HepG2 (cell line): ENCODE results near the gene DBNDD1. TPM values are rescaled to one million over a fixed set of nuclear protein-coding genes. Genes with fewer than 3 reads are reported as not detected.
A peak's percentile ranks its signal among the peaks of the same experiment; 100 is the strongest.

Experiments used
- AGO1 ChIP-seq: fragments of 200-400 bp; formaldehyde crosslinking; IDR thresholded peaks from 2 replicates; pipeline ENCODE4 v1.6.1; 2017; ENCODE audit warnings: mild to moderate bottlenecking, low read depth, low read length, moderate library complexity; ENCODE audit not compliant: poor library complexity, severe bottlenecking
- ARHGAP35 ChIP-seq: sonication (generic); formaldehyde crosslinking; IDR thresholded peaks from 2 replicates; pipeline ENCODE4 v1.9.0; 2022; ENCODE audit warnings: mild to moderate bottlenecking, inconsistent platforms, moderate library complexity, missing genetic modification reagents, borderline replicate concordance
- ATF7 ChIP-seq, 2 experiments: fragments of 450-650 bp in 1 of 2; sonication (generic) in 1 of 2; formaldehyde crosslinking in 1 of 2; IDR thresholded peaks; 2 replicates each; pipeline versions ENCODE4 v1.4.0 to v1.6.1; 2016 to 2020; ENCODE audit warnings: antibody characterized with exemption in 1 of 2, mild to moderate bottlenecking in 1 of 2, missing genetic modification reagents in 1 of 2
- BRF2 ChIP-seq: sonication (generic); formaldehyde crosslinking; IDR thresholded peaks from 2 replicates; pipeline ENCODE4 v1.8.1; 2022; ENCODE audit warnings: mild to moderate bottlenecking, missing genetic modification reagents
- CHCHD3 ChIP-seq: sonication (generic); formaldehyde crosslinking; IDR thresholded peaks from 2 replicates; pipeline ENCODE4 v1.8.0; 2022; ENCODE audit warnings: mild to moderate bottlenecking, missing genetic modification reagents, moderate library complexity
- DNMT3B ChIP-seq: conservative IDR thresholded peaks from 2 replicates; pipeline ENCODE4 v1.6.1; 2016; ENCODE audit warnings: missing biosample characterization, control low read depth
- MEIS2 ChIP-seq: sonication (generic); formaldehyde crosslinking; IDR thresholded peaks from 2 replicates; pipeline ENCODE4 v1.9.0; 2021; ENCODE audit warnings: mild to moderate bottlenecking, missing genetic modification reagents
- MTA3 ChIP-seq: sonication (generic); formaldehyde crosslinking; IDR thresholded peaks from 2 replicates; pipeline ENCODE4 v1.4.0; 2020; ENCODE audit warnings: missing genetic modification reagents
- NCOA1 ChIP-seq: sonication (generic); formaldehyde crosslinking; IDR thresholded peaks from 2 replicates; pipeline ENCODE4 v1.9.0; 2021; ENCODE audit warnings: missing genetic modification reagents
- PAF1 ChIP-seq: IDR thresholded peaks from 2 replicates; pipeline ENCODE4 v1.6.1; 2016; ENCODE audit warnings: missing genetic modification reagents, missing compliant biosample characterization
- PHF20 ChIP-seq: sonication (generic); formaldehyde crosslinking; IDR thresholded peaks from 2 replicates; pipeline ENCODE4 v1.5.0; 2020; ENCODE audit warnings: mild to moderate bottlenecking, missing genetic modification reagents
- PHF8 ChIP-seq: sonication (generic); formaldehyde crosslinking; IDR thresholded peaks from 2 replicates; pipeline ENCODE4 v1.5.0; 2020; ENCODE audit warnings: missing genetic modification reagents
- SMYD3 ChIP-seq: sonication (generic); formaldehyde crosslinking; IDR thresholded peaks from 2 replicates; pipeline ENCODE4 v1.8.1; 2023; ENCODE audit warnings: mild to moderate bottlenecking, missing genetic modification reagents
- TBP ChIP-seq: sonication (generic); formaldehyde crosslinking; IDR thresholded peaks from 2 replicates; pipeline ENCODE4 v1.5.0; 2020; ENCODE audit warnings: missing genetic modification reagents
- XBP1 ChIP-seq: sonication (generic); formaldehyde crosslinking; IDR thresholded peaks from 2 replicates; pipeline ENCODE4 v1.5.0; 2020; ENCODE audit warnings: missing genetic modification reagents
- ZBTB3 ChIP-seq: sonication (generic); formaldehyde crosslinking; IDR thresholded peaks from 2 replicates; pipeline ENCODE4 v1.4.0; 2020; ENCODE audit warnings: low read depth, mild to moderate bottlenecking, moderate library complexity, missing genetic modification reagents, borderline replicate concordance
- ZNF607 ChIP-seq: sonication (generic); formaldehyde crosslinking; IDR thresholded peaks from 2 replicates; pipeline ENCODE4 v1.5.1; 2020; ENCODE audit warnings: missing genetic modification reagents, mild to moderate bottlenecking, borderline replicate concordance
- ZNF619 ChIP-seq: sonication (generic); formaldehyde crosslinking; IDR thresholded peaks from 2 replicates; pipeline ENCODE4 v1.4.0; 2020; ENCODE audit warnings: mild to moderate bottlenecking, missing genetic modification reagents
- ZNF674 ChIP-seq: sonication (generic); formaldehyde crosslinking; IDR thresholded peaks from 2 replicates; pipeline ENCODE4 v1.5.0; 2020; ENCODE audit warnings: low read depth, mild to moderate bottlenecking, missing genetic modification reagents
- ZNF775 ChIP-seq: sonication (generic); formaldehyde crosslinking; IDR thresholded peaks from 2 replicates; pipeline ENCODE4 v1.4.0; 2020; ENCODE audit warnings: missing genetic modification reagents, mild to moderate bottlenecking, moderate library complexity, borderline replicate concordance
- ZXDC ChIP-seq: sonication (generic); formaldehyde crosslinking; IDR thresholded peaks from 2 replicates; pipeline ENCODE4 v1.5.0; 2020; ENCODE audit warnings: mild to moderate bottlenecking, missing genetic modification reagents
- polyA plus RNA-seq, 8 experiments: library from polyadenylated mRNA; depleted of rRNA in 3 of 8; stranded (reverse) in 7 of 8; unstranded in 1 of 8; fragments of >200 nt; fragmentation: Illumina TruSeq in 4 of 8; extraction: Trizol in 4 of 8; gene quantifications; 2 replicates each; pipeline versions ENCODE4 v1.2.1 to v1.2.3, GENCODE V29; 2011 to 2016; ENCODE audit warnings: low read depth in 4 of 8, missing spikeins in 1 of 8, mixed read lengths in 1 of 8; ENCODE audit not compliant: insufficient read depth in 1 of 8
- total RNA-seq, 5 experiments: library from RNA; depleted of rRNA; stranded (reverse); fragments of >200 nt; fragmentation: Illumina TruSeq; extraction: Trizol; gene quantifications; 2 replicates each; pipeline ENCODE4 v1.2.3, GENCODE V29; 2016; ENCODE audit warnings: low read depth in 1 of 5

Gene DBNDD1
- total and polyA plus RNA-seq, 2 of the 13 experiments (the other 11 are each of a cell fraction or from before 2014, with no cell fraction given), result 17.0 to 40.4 TPM

DNA sequence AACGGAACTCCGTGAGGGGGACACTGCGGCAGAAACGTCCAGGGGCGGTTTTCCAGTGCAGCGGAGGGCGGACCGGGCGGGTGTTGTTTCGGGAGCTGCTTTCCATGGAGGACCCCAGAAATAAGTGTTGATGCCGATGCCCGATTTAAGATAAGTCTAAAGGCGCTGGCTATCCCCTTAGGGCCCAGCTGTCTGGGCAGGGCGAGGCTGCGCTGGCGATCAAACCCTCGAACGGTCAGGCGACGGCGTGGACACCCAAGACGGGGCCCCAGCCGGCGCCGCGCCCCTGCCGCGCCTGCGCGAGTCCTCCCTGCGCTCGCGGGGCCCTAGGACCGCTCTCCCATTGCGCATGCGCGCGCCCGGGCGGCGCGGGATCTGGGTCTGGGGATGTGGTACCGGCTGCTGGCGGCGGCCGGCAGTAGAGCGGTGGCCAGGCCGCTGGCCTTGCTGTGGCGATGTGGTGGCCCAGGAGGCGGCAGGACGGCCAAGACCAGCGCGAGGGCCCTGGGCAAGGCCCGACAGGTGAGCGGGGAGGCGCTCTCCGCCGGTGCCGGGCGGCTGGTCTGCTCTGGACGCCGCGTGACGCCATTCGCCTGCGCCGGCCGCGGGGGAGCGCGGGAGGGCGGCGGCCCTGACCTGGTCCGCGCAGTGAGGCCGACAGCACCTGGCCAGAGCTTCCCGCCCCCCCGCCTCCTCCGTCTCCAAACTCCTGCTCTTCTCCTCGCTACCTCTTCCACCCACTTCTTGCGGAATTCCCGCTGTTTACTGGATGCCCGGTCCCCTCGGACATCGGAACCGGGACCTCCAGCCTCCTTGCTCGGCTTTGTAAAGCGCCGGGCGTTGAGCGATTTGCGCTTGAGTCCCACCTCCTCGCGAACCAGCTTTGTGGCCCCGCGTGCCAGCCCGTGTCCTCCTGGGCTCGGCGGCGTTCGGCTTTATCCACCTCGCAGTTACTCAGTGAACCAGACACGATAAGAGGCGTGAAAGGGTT lies 46.7 kb downstream of the DBNDD1 start (continued):
- TF ChIP-seq ZXDC (CRISPR knock-in tag) (peak; percentile 97), XBP1 (CRISPR knock-in tag) (no peak), ARHGAP35 (CRISPR knock-in tag) (peak; percentile 52; the same call in 1 of the 2 replicates), BRF2 (CRISPR knock-in tag) (no peak; the same call in 1 of the 2 replicates), ZNF619 (CRISPR knock-in tag) (peak; percentile 47), MTA3 (CRISPR knock-in tag) (no peak), TBP (CRISPR knock-in tag) (peak; percentile 67; the same call in 1 of the 2 replicates), NCOA1 (CRISPR knock-in tag) (peak; percentile 80), CHCHD3 (peak; percentile 26), PHF20 (CRISPR knock-in tag) (peak; percentile 98), AGO1 (no peak), ZNF607 (CRISPR knock-in tag) (no peak; the same call in 1 of the 2 replicates), ATF7 (IDR thresholded peaks at IDR 0.05) (no peak), ATF7 (CRISPR knock-in tag; IDR thresholded peaks at IDR 0.05) (peak; percentile 39; the same call in 1 of the 2 replicates), ZBTB3 (CRISPR knock-in tag) (peak; percentile 84), MEIS2 (CRISPR knock-in tag) (peak; percentile 66), DNMT3B (CRISPR knock-in tag) (no peak; the same call in 1 of the 2 replicates), SMYD3 (CRISPR knock-in tag) (no peak), PHF8 (peak; percentile 96), ZNF674 (no peak), ZNF775 (CRISPR knock-in tag) (peak; percentile 20; the same call in 1 of the 2 replicates), PAF1 (no peak)
